Osteoblast (primary cell): Measurements from ENCODE around the gene CCNG2. TPM values are rescaled to one million over a fixed set of nuclear protein-coding genes. Genes with fewer than 3 reads are reported as not detected.
A peak's percentile ranks its signal among the peaks of the same experiment; 100 is the strongest.

Experiments used
- DNase-seq: peaks from one replicate; pipeline ENCODE4 v3.0.0; 2011; ENCODE audit warnings: low spot score, mixed read lengths; ENCODE audit not compliant: insufficient read length; ENCODE audit errors: missing footprints
- H2AFZ ChIP-seq: 2 replicates; pipeline ENCODE4 v1.6.0; 2011; ENCODE audit warnings: mild to moderate bottlenecking, low read length
- H3K27ac ChIP-seq: 2 replicates; pipeline ENCODE4 v1.5.1; 2011; ENCODE audit warnings: mild to moderate bottlenecking, low read depth, low read length, moderate library complexity
- H3K27me3 ChIP-seq: 2 replicates; pipeline ENCODE4 v1.6.0; 2012; ENCODE audit warnings: mild to moderate bottlenecking, control low read depth, inconsistent platforms, low read length, moderate library complexity; ENCODE audit not compliant: insufficient read depth
- H3K36me3 ChIP-seq: 2 replicates; pipeline ENCODE4 v1.5.1; 2011; ENCODE audit warnings: mild to moderate bottlenecking, low read length, control low read depth, moderate library complexity; ENCODE audit not compliant: insufficient read depth
- H3K4me1 ChIP-seq: 2 replicates; pipeline ENCODE4 v1.5.1; 2011; ENCODE audit warnings: mild to moderate bottlenecking, low read length, control low read depth, moderate library complexity; ENCODE audit not compliant: insufficient read depth
- H3K4me2 ChIP-seq: 2 replicates; pipeline ENCODE4 v1.6.0; 2011; ENCODE audit warnings: mild to moderate bottlenecking, low read length; ENCODE audit not compliant: insufficient read depth
- H3K4me3 ChIP-seq: fragments of 200-600 bp; sonication (generic); 3 replicates; pipeline ENCODE4 v1.5.1; 2012; ENCODE audit warnings: mild to moderate bottlenecking, low read length, inconsistent platforms; ENCODE audit not compliant: insufficient read depth
- H3K79me2 ChIP-seq: 2 replicates; pipeline ENCODE4 v1.6.0; 2012; ENCODE audit warnings: mild to moderate bottlenecking, low read length, control low read depth, inconsistent platforms; ENCODE audit not compliant: insufficient read depth
- H3K9me3 ChIP-seq: 2 replicates; pipeline ENCODE4 v1.5.1; 2011; ENCODE audit warnings: low read depth, low read length, control low read depth
- H4K20me1 ChIP-seq: 2 replicates; pipeline ENCODE4 v1.6.0; 2012; ENCODE audit warnings: mild to moderate bottlenecking, low read length, control low read depth; ENCODE audit not compliant: insufficient read depth
- CTCF ChIP-seq: IDR thresholded peaks from 2 replicates; pipeline ENCODE4 v1.5.1; 2011; ENCODE audit warnings: mild to moderate bottlenecking, low read depth, low read length, moderate library complexity; ENCODE audit errors: extremely low read depth
- total RNA-seq: library from RNA; depleted of rRNA; stranded (reverse); fragments of >200 nt; gene quantifications from 2 replicates; pipeline ENCODE4 v1.2.3, GENCODE V29; 2012

Gene CCNG2
- total RNA-seq, 1 donor, result 49.2 TPM

- no peak overlapping the region for H3K27ac ChIP-seq
- no peaks in the 10 kb centered on the region for H3K79me2 ChIP-seq
- no peaks in the 10 kb centered on the region for H3K9me3 ChIP-seq
- no peak for TF ChIP-seq CTCF
- peaks cover 45% of the 10 kb centered on the region for H3K27me3 ChIP-seq
- no peaks in the 10 kb centered on the region for H3K36me3 ChIP-seq
- no peak overlapping the region for H2AFZ ChIP-seq
- H3K4me3 ChIP-seq, result no peak overlapping the region
- DNase-seq, result no peak
- no peaks in the 10 kb centered on the region for H3K4me1 ChIP-seq
- H4K20me1 ChIP-seq, result no peaks in the 10 kb centered on the region
- H3K4me2 ChIP-seq, result no peak overlapping the region
Measured at GRCh38 chr4:77202491-77202890, 45.5 kb downstream of the CCNG2 start.

- Histone ChIP-seq H3K4me3 (no peak overlapping the region), H3K4me1 (no peaks in the 10 kb centered on the region), H3K27me3 (peaks cover 46% of the 10 kb centered on the region), H3K4me2 (no peak overlapping the region), H3K9me3 (no peaks in the 10 kb centered on the region), H3K79me2 (no peaks in the 10 kb centered on the region), H3K27ac (no peak overlapping the region), H2AFZ (peak overlapping the region; percentile 71), H4K20me1 (no peaks in the 10 kb centered on the region), H3K36me3 (no peaks in the 10 kb centered on the region)
- peak; percentile 70 for TF ChIP-seq CTCF
- no peak for DNase-seq
Measured at GRCh38 chr4:77203380-77204197, 46.6 kb downstream of the CCNG2 start.

GRCh38 chr4:77204621-77205020, 47.6 kb downstream of the CCNG2 start:
- Histone ChIP-seq H3K27ac (no peak overlapping the region), H3K4me1 (no peaks in the 10 kb centered on the region), H3K27me3 (peaks cover 44% of the 10 kb centered on the region), H3K4me2 (no peak overlapping the region), H3K4me3 (no peak overlapping the region), H2AFZ (no peak overlapping the region), H3K79me2 (no peaks in the 10 kb centered on the region), H3K36me3 (no peaks in the 10 kb centered on the region), H3K9me3 (no peaks in the 10 kb centered on the region), H4K20me1 (no peaks in the 10 kb centered on the region)
- DNase-seq, result no peak
- TF ChIP-seq CTCF, result no peak

GRCh38 chr4:77209012-77209411, 52.0 kb downstream of the CCNG2 start:
- H3K9me3 ChIP-seq, result no peaks in the 10 kb centered on the region
- H3K4me3 ChIP-seq, result no peak overlapping the region
- no peaks in the 10 kb centered on the region for H4K20me1 ChIP-seq
- H3K4me1 ChIP-seq, result no peaks in the 10 kb centered on the region
- H3K79me2 ChIP-seq, result no peaks in the 10 kb centered on the region
- no peaks in the 10 kb centered on the region for H3K36me3 ChIP-seq
- no peak for TF ChIP-seq CTCF
- no peak for DNase-seq
- no peak overlapping the region for H3K4me2 ChIP-seq
- no peak overlapping the region for H3K27ac ChIP-seq
- H3K27me3 ChIP-seq, result peaks cover 51% of the 10 kb centered on the region
- H2AFZ ChIP-seq, result no peak overlapping the region
